ENCODE data around the gene NFX1. TPM values are rescaled to one million over a fixed set of nuclear protein-coding genes. Genes with fewer than 3 reads are reported as not detected.

NFX1 gene
- total and polyA plus RNA-seq, 5 donors, result 12.3 to 37.6 (median 29.5) TPM

Other genes with a start within 250 kb of the NFX1 start
- gene SMU1, start 213.8 kb upstream of the NFX1 start, total RNA-seq, result 10 to 100 TPM; 16.6 to 17.3 (median 17.0) TPM
- gene SMU1, start 213.8 kb upstream of the NFX1 start, polyA plus RNA-seq, result 9.4 TPM
- gene B4GALT1, start 123.2 kb upstream of the NFX1 start, total RNA-seq, result 100 to 1,000 TPM in 1 of 4 donors, 10 to 100 TPM in 3; 44.0 to 137 (median 58.3) TPM
- gene B4GALT1, start 123.2 kb upstream of the NFX1 start, polyA plus RNA-seq, result 24.7 TPM
- not detected for gene SPINK4, start 50.3 kb upstream of the NFX1 start, total RNA-seq
- gene SPINK4, start 50.3 kb upstream of the NFX1 start, polyA plus RNA-seq, result not detected
- gene BAG1, start 25.8 kb upstream of the NFX1 start, total RNA-seq, result 100 to 1,000 TPM; 199 to 229 (median 206) TPM
- 222 TPM for gene BAG1, start 25.8 kb upstream of the NFX1 start, polyA plus RNA-seq
- gene CHMP5, start 25.5 kb upstream of the NFX1 start, total RNA-seq, result 10 to 100 TPM; 46.7 to 56.1 (median 52.1) TPM
- gene CHMP5, start 25.5 kb upstream of the NFX1 start, polyA plus RNA-seq, result 56.7 TPM
- gene AQP7, start 112.1 kb downstream of the NFX1 start, total RNA-seq, result 100 to 1,000 TPM in 3 of 4 donors, 10 to 100 TPM in 1; 68.6 to 180 (median 126) TPM
- gene AQP7, start 112.1 kb downstream of the NFX1 start, polyA plus RNA-seq, result 161 TPM
- 10 to 100 TPM; 15.9 to 77.5 (median 20.2) TPM for gene AQP3, start 157.1 kb downstream of the NFX1 start, total RNA-seq
- gene AQP3, start 157.1 kb downstream of the NFX1 start, polyA plus RNA-seq, result 18.7 TPM
- 10 to 100 TPM; 13.7 to 24.6 (median 15.4) TPM for gene NOL6, start 183.4 kb downstream of the NFX1 start, total RNA-seq
- 13.5 TPM for gene NOL6, start 183.4 kb downstream of the NFX1 start, polyA plus RNA-seq
- gene ANKRD18B, start 233.7 kb downstream of the NFX1 start, total RNA-seq, result 1 to 10 TPM in 2 of 4 donors, under 1 TPM in 2; 0.62 to 2.4 (median 1.0) TPM
- 0.68 TPM for gene ANKRD18B, start 233.7 kb downstream of the NFX1 start, polyA plus RNA-seq